ENCODE results near the gene DENND1B.
"Not testable (repeated sequence)": the region's sequence is repeated elsewhere in the genome, so short reads cannot be mapped to it uniquely, and the experiment has no call there.

DENND1B gene

DNA sequence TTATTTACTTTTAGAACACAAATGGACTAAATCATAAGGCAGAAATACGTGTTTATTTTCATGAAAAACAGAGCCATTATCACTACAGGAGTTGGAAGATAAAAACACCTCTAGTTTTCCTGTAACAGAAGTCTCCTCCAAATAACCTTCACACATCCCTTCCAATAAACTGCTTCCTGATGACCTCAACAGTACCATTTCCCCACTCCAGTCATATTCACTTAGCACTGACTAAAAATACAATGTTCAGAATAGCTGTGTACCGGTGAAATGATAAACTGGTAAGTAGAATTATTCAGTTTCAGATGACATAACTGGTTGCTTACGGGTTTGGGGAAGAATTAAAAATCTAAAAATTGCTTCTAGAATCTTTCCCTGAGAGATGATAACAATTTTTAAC, 137.9 kb downstream of the DENND1B start:
- in situ Hi-C loops (cut with MboI; ENCODE audit: low sequenced_read_pairs): no loop called here

- in situ Hi-C loops (cut with MboI; ENCODE audit: low sequenced_read_pairs): no loop called here
These were observed 141.7 kb downstream of the DENND1B start for GRCh38 chr1:197633447-197634078.

DNA sequence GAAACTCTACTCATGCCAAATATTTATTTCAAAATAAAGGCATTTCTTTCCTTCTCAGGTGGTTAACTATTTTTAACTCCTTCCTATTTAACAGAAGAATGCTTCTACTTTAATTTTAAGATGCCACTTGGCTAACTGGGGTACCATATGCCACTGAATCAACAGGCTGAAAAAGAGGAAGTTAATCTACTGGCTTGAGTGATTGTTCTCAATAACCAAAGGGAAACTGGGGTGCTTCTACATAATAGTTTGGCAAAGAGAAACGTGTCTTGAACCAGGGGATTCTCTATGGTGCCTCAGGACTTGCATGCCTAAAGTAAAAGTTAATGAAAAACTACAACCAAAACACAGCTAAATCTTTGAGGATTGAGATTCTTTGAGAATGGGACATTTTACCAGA, 142.6 kb downstream of the DENND1B start:
- in situ Hi-C loops (cut with MboI; ENCODE audit: low sequenced_read_pairs): no loop called here

- in situ Hi-C loops (cut with MboI; ENCODE audit: low sequenced_read_pairs): no loop called here
These were observed 143.3 kb downstream of the DENND1B start for GRCh38 chr1:197632005-197632404.

GRCh38 chr1:197622371-197622770, 152.9 kb downstream of the DENND1B start:
- in situ Hi-C loops (cut with MboI; ENCODE audit: low sequenced_read_pairs): no loop called here

- in situ Hi-C loops (cut with MboI; ENCODE audit: low sequenced_read_pairs): no loop called here
These were observed 153.5 kb downstream of the DENND1B start for GRCh38 chr1:197621761-197622160.

DNA sequence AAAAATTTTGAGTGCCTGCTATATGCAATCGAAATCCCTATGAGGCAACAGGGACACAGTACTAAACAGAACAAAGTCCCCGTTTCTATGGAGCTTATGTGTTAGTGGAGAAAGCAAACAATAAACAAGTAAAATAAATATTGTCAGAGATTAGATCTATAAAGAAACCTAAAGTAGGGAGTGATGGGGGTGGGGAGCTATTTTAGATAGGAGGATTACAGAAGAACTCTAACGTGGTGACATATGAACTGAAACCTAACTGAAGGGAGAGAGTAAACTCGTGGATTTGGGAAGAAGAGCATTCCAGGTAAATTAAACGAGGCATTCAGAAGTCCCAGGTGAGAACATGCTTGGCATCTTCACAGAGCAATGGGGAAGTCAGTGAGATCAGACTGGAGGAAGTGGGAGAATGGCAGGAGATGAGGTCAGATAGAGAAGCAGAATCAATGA, 154.5 kb downstream of the DENND1B start:
- in situ Hi-C loops (cut with MboI; ENCODE audit: low sequenced_read_pairs): no loop called here

DNA sequence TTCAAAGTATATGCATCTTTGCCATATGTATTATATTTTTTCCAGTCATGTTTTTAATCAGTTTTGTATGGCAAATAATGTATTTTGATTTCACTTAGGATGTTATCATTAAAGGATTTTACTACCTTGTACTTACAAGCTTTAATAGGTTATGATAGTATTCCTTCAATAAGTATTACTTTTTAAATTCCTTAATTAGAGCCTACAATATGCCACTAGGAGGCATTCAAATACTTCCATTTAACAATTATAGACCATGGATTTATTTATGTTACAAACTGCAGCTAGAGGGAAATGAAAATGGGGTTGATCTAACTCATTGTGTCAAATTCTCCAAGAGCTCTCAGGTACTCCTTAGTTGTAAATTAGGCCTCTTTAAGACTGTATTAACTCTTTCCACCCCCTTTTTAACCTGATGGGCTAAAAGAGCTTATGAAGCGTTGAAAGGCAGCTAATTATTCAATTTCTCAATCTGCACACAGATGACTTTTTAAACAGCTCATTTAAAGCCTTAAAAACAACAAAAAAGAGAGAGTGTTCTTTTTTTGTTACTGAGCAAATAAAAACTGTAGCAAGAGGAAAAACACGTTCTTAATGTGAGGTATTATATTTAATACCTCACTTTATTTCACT, 156.2 kb downstream of the DENND1B start:
- in situ Hi-C loops (cut with MboI; ENCODE audit: low sequenced_read_pairs): no loop called here

DNA sequence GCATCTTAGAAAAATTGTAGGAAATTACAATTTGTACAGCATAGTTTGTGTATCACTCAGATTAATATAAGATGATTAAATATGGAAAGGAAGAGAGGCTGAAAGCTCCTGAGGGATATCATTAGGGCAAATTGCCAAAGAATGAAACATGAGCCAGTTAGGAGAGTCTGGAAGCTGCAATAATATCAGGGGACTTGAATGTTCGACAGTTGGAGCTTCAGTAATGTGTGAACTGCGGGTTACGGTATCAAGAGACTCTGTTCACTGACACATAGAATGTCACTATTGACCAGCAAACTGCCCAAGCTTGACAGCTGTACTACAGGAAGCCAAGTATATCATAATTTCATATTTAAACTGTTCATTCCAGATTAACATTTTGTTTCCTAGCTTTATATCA, 157.2 kb downstream of the DENND1B start:
- in situ Hi-C loops (cut with MboI; ENCODE audit: low sequenced_read_pairs): no loop called here

DNA sequence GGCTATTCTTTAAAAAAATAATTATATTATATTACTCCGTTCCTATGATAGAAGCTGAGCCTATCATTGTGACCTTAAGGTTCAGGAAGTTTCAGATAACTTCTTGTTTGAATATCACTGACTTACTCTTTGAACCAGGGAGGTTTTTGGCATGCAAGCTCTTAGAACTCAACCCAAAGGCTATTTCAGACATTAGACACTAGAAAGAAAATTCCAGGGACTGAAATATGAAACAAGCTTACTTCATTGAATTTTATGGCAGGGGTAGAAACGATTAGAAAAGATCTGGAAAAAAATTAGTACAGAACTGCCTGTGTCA, 159.6 kb downstream of the DENND1B start:
- in situ Hi-C loops (cut with MboI; ENCODE audit: low sequenced_read_pairs): no loop called here

DNA sequence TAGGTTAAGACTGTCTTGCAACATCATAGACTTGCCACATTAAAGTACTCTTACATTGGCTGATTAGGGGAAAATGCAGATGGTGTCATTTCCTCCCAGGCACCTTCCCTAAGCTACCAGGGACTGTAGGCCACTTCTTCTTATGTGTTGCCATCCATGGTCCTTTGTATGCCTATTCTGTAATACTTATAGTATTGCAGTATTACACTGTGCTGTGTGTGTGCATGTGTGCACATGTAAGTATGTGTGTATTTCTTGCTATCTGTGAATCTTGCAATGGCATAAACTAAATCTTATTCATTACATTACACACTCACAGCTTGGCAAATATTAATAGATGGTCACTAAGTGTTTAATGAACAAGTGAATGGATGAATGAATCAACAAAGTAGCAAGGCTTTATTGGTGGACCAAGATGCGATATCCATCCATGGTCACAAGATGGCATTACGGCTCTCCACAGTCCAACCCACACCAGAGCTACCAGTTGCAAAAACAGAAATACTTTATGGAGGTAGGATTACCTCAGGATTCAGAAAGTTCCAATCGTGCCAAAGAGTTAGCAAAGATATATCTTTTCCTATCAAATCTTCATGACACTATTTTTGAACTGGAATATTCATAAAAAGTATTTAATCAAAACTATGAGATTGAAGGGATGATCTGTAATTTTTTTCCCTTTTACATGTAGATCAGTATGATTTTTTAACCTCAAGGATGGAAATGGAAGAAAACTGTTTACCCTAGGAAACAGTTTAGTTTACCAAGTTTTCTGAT, 160.2 kb downstream of the DENND1B start:
- in situ Hi-C loops (cut with MboI; ENCODE audit: low sequenced_read_pairs): no loop called here

GRCh38 chr1:197606168-197606845, 169.0 kb downstream of the DENND1B start:
- in situ Hi-C loops (cut with MboI; ENCODE audit: low sequenced_read_pairs): no loop called here

GRCh38 chr1:197604302-197604701, 171.0 kb downstream of the DENND1B start:
- in situ Hi-C loops (cut with MboI; ENCODE audit: low sequenced_read_pairs): no loop called here

DNA sequence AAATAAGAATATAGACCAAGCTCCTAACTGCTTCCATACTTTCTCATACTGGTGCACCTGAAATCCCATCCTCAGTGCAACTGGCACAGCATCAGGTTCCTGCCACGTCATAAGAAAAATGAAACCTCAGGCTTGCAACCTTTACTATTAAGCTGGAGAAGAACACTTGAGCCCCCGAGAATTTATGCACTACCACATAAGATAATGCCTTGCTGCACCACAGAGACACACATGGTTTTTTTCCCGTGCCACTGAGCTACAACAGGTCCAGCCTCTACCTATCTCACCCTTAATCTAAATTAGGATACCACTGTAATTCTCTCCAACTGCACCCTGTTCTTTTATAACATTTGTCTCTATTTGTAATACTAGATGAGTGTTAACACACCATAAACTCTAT, 174.5 kb downstream of the DENND1B start:
- in situ Hi-C loops (cut with MboI; ENCODE audit: low sequenced_read_pairs): no loop called here

DNA sequence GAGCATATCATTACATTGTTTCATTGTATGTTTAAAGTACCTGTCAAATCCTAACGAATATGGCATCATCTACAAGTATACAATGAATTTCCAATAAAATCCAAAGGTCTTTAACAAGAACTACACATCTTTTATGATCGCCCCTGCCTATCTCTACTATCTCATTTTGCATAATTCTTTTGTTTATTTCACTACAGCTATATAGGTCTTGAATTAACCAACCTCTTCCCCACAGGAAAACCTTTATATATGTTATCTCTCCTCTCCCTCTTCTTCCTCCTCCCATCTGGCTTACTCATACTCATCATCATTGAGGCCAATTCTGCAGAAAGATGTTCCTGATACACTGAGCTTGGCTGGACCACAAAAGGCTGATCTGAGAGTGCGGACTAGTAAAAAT, 175.5 kb downstream of the DENND1B start:
- in situ Hi-C loops (cut with MboI; ENCODE audit: low sequenced_read_pairs): no loop called here

DNA sequence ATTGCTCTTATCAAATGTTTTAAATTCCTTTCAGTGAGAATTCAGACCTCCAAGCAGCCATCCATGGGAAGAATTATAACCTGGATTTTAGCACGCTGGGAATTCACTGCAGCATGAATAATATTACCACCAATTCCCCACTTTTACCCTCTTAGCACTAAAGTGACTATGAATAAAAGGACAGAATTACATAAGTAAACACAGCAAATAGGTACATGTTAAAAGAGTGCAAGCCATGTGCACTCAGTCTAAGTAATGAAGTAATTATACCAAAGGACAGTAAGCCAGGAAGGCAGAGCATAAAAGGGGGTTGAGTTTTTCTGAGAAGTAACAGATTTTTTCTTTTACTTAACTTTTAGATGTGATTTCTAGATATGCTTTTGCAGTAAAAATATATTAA, 176.3 kb downstream of the DENND1B start:
- in situ Hi-C loops (cut with MboI; ENCODE audit: low sequenced_read_pairs): no loop called here

- in situ Hi-C loops (cut with MboI; ENCODE audit: low sequenced_read_pairs): no loop called here
These were observed 179.9 kb downstream of the DENND1B start for GRCh38 chr1:197595304-197595904.

DNA sequence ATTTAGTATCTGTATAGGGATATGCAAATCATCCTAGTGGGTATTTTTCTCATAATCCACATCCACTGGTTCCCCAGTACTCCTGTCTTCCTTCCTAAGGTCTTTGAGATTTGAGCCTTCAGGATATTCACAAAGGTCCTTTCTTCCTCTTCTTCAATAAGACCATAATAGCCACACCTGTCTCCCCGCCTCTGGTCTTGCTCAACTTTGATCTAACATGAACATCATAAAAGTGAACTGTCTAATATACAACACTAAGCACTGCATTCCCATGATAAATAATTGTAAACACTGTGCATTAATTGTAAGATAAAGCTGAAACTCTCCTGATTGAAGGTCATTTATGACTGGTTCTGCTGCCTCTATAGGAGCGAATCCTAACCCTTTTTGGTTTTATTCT, 184.6 kb downstream of the DENND1B start:
- in situ Hi-C loops (cut with MboI; ENCODE audit: low sequenced_read_pairs): no loop called here

DNA sequence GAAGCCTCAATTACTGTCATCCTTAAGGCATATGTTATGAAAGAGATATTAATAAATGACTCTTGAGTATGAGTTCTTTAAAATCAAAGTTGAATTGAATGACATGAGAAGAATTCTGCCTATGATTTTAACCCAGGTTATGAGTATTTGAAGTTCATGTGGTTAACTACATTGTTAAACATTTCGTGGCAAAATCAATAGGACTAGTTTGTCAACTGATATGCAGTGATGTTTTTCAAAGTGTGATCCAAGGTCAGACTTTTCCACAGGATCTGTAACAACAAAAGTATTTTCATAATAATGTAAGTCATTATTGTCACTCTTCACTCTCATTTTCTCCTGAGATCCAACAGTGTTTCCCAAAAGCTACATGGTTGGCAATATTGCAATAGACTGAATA, 189.5 kb downstream of the DENND1B start:
- in situ Hi-C loops (cut with MboI; ENCODE audit: low sequenced_read_pairs): no loop called here

- in situ Hi-C loops (cut with MboI; ENCODE audit: low sequenced_read_pairs): no loop called here
These were observed 197.7 kb downstream of the DENND1B start for GRCh38 chr1:197577580-197577979.

DNA sequence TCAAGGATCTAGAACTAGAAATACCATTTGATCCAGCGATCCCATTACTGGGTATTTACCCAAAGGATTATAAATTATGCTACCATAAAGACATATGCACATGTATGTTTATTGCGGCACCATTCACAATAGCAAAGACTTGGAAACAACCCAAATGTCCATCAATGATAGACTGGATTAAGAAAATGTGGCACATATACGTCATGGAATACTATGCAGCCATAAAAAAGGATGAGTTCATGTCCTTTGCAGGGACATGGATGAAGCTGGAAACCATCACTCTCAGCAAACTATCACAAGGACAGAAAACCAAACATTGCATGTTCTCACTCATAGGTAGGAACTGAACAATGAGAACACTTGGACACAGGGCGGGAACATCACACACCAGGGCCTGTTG, 199.7 kb downstream of the DENND1B start:
- in situ Hi-C loops (cut with MboI; ENCODE audit: low sequenced_read_pairs): not testable (repeated sequence)

Measured in hTERT RPE-1 (cell line).